Muscle layer of duodenum (tissue), 2 donors: ENCODE measurements around the gene OR56B4.
"Not testable (repeated sequence)": the region's sequence is repeated elsewhere in the genome, so short reads cannot be mapped to it uniquely, and the experiment has no call there.

Source experiments
- H3K27ac ChIP-seq: one replicate; pipeline ENCODE4 v1.7.0; 2013; ENCODE audit warnings: mild to moderate bottlenecking, low read length
- H3K27me3 ChIP-seq: one replicate; pipeline ENCODE4 v1.7.0; 2013; ENCODE audit warnings: low read depth, mild to moderate bottlenecking, control low read depth, low read length
- H3K36me3 ChIP-seq, 2 donors: one replicate each; pipeline ENCODE4 v1.7.0; 2013; ENCODE audit warnings: low read length in 2 of 2, control low read depth in 1 of 2, mild to moderate bottlenecking in 1 of 2; ENCODE audit not compliant: insufficient read depth in 2 of 2, control insufficient read depth in 1 of 2
- H3K4me1 ChIP-seq, 2 donors: one replicate each; pipeline ENCODE4 v1.7.0; 2013; ENCODE audit warnings: low read length in 2 of 2, mild to moderate bottlenecking in 2 of 2, control low read depth in 1 of 2, moderate library complexity in 1 of 2; ENCODE audit not compliant: insufficient read depth in 2 of 2, control insufficient read depth in 1 of 2
- H3K4me3 ChIP-seq, 2 donors: one replicate each; pipeline ENCODE4 v1.7.0; 2013; ENCODE audit warnings: low read length in 2 of 2, low read depth in 1 of 2, mild to moderate bottlenecking in 1 of 2
- H3K9me3 ChIP-seq, 2 donors: one replicate each; pipeline ENCODE4 v1.7.0; 2013; ENCODE audit warnings: low read length in 2 of 2, control low read depth in 1 of 2, mild to moderate bottlenecking in 1 of 2; ENCODE audit not compliant: control insufficient read depth in 1 of 2
- donor health status: healthy.

The OR56B4 gene

DNA sequence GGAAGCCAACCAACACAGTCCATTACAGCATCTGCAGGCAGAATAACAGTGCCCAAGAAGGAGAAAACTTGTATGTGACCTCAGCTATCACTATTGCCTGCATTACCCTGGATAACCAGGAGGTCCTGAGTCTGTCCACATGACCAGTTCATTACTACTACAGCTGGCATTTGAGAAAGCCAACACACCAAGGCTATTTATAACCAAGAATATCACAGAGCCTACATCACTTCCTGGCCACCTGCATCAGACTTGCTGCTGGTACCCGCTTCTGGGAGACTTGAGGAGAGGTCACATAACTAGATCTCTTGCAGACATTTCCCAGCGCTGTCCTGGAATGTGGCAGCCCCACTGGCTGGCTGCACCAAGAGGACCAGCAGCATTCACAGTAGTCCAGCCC lies 11.1 kb upstream of the OR56B4 start:
- H3K36me3 ChIP-seq: no peaks in the 10 kb centered on the region
- H3K4me3 ChIP-seq: no peak overlapping the region
- no peaks in the 10 kb centered on the region for H3K4me1 ChIP-seq
- H3K9me3 ChIP-seq: no peaks in the 10 kb centered on the region
- no peaks in the 10 kb centered on the region for H3K27me3 ChIP-seq
- H3K27ac ChIP-seq: no peak overlapping the region

DNA sequence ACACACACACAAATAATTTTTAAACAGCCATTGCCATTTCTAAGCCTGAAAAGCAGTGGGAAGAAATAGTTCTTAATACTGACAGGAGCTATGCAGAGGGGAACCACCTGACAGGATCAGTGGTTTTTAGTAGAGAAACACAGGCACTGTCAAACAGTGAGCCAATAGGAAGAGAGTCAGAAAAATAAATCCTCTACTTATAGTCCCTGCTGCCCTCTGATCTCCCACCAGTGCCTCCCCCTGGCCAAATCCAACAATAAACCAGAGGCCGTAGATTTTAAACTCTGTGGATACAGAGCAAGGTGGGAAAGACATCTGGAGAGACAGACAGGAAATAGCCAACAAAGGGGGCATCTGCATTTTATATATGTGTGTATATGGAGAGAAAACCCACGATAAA lies 7.9 kb upstream of the OR56B4 start:
- Histone ChIP-seq H3K4me3 (no peak overlapping the region), H3K27me3 (no peaks in the 10 kb centered on the region), H3K27ac (no peak overlapping the region), H3K9me3 (no peaks in the 10 kb centered on the region), H3K4me1 (no peaks in the 10 kb centered on the region), H3K36me3 (no peaks in the 10 kb centered on the region)

DNA sequence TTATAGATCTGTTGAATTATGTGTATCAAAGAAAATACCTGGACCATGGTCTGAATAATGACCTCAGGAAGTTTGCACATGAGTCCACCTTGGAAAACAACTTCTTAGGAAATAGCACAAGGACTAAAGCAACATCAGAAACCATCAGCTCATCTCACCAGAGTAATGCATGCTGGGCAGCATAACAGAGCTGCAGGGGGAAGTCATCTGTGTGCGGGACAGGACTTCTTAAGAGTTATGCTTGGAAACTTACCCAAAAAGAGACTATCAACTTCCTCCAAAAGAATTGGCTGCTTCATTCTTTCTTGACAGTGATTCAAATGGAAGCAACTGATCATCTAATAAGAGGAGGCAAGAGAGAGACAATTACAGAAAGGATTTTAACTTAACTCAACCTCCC lies 2.5 kb downstream of the OR56B4 start:
- no peaks in the 10 kb centered on the region for H3K36me3 ChIP-seq
- no peaks in the 10 kb centered on the region for H3K9me3 ChIP-seq

DNA sequence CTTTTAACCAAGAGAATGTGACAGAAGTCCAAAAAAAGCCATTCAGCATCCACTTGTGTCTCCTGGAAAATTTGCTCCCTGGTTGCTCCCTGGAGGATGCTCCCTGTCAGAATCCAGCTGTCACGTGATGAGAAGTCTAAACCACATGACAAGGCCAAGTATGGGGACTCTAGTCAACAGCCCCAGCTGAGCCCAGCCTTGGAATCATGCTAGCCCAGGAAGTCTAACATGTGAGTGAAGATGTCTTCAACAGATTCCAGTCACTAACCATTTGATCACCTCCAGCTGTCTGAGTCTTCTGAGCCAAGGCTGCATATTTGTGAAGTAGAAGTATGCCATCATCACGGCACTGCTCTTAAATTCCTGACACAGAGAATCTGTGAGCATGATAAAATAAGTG lies 4.2 kb downstream of the OR56B4 start:
- H3K27me3 ChIP-seq: no peaks in the 10 kb centered on the region
- H3K4me1 ChIP-seq: no peaks in the 10 kb centered on the region
- H3K4me3 ChIP-seq: no peak overlapping the region
- H3K36me3 ChIP-seq: no peaks in the 10 kb centered on the region
- H3K9me3 ChIP-seq: no peaks in the 10 kb centered on the region
- no peak overlapping the region for H3K27ac ChIP-seq

More for the DNA sequence above, 2.5 kb downstream of the OR56B4 start:
- no peaks in the 10 kb centered on the region for H3K4me1 ChIP-seq
- no peak overlapping the region for H3K4me3 ChIP-seq
- H3K27ac ChIP-seq: no peak overlapping the region
- H3K27me3 ChIP-seq: no peaks in the 10 kb centered on the region

DNA sequence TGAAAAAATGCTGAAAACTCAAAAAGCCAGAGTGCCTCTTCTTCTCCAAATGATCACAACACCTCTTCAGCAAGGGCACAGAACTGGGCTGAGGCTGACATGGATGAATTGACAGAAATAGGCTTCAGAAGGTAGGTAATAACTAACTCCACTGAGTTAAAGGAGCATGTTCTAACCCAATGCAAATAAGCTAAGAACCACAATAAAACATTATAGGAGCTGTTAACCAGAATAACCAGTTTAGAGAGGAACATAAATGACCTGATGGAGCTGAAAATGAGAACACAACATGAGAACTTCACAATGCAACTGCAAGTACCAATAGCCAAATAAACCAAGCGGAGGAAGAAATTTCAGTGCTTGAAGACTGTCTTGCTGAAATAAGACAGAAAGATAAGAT lies 9.2 kb downstream of the OR56B4 start:
- H3K9me3 ChIP-seq: no peaks in the 10 kb centered on the region
- H3K4me3 ChIP-seq: no peak overlapping the region
- H3K4me1 ChIP-seq: no peaks in the 10 kb centered on the region
- no peak overlapping the region for H3K27ac ChIP-seq
- H3K27me3 ChIP-seq: no peaks in the 10 kb centered on the region
- no peaks in the 10 kb centered on the region for H3K36me3 ChIP-seq

DNA sequence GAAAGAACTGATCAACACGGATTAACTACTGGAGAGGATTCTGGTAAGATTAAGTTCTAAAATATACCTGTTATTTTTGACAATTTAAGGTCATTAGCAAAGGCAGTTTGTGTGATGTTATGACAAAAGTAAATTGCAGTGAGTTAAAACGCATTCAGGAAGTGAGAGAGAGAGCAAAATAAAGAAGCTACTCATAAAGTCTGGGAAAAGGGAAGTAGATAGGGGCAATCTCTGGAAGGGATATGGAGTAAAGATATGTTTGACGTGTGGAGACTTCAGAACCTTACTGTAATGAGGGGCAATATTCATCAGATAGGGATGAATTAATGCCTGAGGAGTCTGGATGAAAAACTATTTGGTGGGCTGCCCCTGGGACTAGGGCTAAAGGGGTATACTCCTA lies 16.8 kb downstream of the OR56B4 start:
- Histone ChIP-seq H3K27ac (no peak overlapping the region), H3K4me3 (no peak overlapping the region)

DNA sequence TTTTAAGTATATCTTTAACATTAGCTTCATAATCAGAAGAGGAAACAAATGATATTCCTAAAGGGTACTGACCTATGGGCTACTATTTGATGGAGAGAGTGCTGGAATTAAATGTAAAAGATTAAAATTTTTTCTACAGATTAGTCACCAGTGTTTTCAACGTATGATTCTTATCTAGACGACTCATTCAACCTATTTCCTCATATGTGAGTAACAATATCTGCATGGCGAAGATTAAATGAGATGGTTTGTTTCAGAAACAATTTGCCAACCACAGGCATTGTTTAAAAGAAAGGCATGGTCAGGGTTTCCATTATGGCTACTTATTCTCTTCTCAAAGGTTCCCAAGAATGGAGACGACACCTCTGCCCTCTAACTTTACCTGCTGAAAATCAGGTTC lies 20.4 kb downstream of the OR56B4 start:
- Histone ChIP-seq H3K36me3 (no peaks in the 10 kb centered on the region), H3K27me3 (no peaks in the 10 kb centered on the region), H3K9me3 (no peaks in the 10 kb centered on the region), H3K27ac (no peak overlapping the region), H3K4me3 (no peak overlapping the region), H3K4me1 (no peaks in the 10 kb centered on the region)

More for the DNA sequence above, 16.8 kb downstream of the OR56B4 start:
- Histone ChIP-seq H3K36me3 (no peaks in the 10 kb centered on the region), H3K4me1 (no peaks in the 10 kb centered on the region), H3K27me3 (no peaks in the 10 kb centered on the region), H3K9me3 (no peaks in the 10 kb centered on the region)

DNA sequence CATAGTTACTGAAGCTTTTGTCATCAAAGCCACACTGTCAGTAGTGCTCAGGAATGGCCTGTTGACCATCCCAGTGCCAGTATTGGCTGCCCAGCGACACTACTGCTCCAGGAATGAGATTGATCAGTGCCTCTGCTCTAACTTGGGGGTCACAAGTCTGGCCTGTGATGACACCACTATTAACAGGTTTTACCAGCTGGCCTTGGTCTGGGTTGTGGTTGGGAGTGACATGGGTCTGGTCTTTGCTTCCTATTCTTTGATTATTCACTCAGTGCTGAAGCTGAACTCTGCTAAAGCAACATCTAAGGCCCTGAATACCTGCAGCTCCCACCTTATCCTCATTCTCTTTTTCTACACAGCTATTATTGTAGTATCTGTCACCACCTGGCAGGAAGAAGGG lies 21.5 kb downstream of the OR56B4 start:
- Histone ChIP-seq H3K27me3 (no peaks in the 10 kb centered on the region), H3K9me3 (no peaks in the 10 kb centered on the region), H3K36me3 (no peaks in the 10 kb centered on the region), H3K27ac (no peak overlapping the region), H3K4me1 (no peaks in the 10 kb centered on the region), H3K4me3 (no peak overlapping the region)

DNA sequence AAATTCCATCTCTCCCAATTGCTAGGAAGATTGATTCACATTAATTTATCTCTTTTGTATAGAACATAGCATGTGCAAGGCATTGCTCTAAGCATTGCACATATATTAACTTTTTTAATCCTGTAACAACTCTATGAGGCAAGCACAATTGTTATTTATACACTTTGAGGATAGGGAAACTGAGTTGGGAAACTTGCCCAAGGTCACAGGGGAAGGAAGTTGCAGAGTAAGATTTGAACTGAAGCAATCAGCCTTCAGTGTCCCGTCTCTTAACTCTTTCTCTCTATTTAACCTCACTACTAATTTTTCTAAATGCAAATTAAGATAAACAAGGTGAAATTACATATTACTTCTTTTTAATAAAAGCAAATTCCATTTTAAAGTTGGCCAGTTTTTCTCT lies 22.2 kb downstream of the OR56B4 start:
- H3K4me1 ChIP-seq: no peaks in the 10 kb centered on the region
- H3K9me3 ChIP-seq: no peaks in the 10 kb centered on the region
- no peak overlapping the region for H3K4me3 ChIP-seq
- H3K36me3 ChIP-seq: no peaks in the 10 kb centered on the region
- H3K27me3 ChIP-seq: no peaks in the 10 kb centered on the region
- no peak overlapping the region for H3K27ac ChIP-seq

DNA sequence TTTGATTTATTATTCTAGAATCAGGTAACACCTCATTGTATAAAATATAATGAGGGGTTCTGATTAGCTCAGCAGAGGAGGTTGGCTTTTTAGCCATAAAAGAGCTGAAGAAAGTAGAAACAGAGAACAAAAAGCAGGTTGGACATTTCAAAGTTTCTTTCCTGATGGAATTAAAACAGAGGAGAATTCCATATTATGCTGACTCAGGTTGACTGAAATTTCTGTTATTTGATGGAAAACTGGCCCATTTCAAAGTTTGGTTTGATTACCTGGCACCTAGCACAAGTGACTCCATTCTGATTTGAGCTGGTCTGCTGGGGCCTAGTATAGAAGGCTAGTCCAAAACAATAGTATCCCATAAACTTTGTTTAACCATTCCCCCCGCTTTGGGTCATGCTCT lies 24.9 kb downstream of the OR56B4 start:
- Histone ChIP-seq H3K27ac (no peak overlapping the region), H3K9me3 (no peaks in the 10 kb centered on the region), H3K27me3 (no peaks in the 10 kb centered on the region), H3K36me3 (no peaks in the 10 kb centered on the region), H3K4me3 (no peak overlapping the region), H3K4me1 (no peaks in the 10 kb centered on the region)

DNA sequence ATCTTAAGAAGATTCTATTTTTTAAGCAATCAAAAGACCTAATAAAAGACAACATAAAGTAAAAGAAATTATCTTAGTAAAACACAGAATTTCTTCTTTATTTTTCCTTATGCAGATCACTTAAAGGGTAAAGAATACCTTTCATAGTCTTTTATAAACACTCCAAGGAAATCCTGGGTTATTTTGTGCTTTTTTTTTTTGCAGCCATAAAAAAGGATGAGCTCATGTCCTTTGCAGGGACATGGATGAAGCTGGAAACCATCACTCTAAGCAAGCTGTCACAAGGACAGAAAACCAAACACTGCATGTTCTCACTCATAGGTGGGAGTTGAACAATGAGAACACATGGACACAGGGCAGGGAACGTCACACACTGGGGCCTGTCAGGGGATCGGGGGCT lies 28.5 kb downstream of the OR56B4 start:
- H3K4me3 ChIP-seq, H3K4me1 ChIP-seq, H3K36me3 ChIP-seq, H3K27ac ChIP-seq, H3K27me3 ChIP-seq, H3K9me3 ChIP-seq: not testable (repeated sequence)

DNA sequence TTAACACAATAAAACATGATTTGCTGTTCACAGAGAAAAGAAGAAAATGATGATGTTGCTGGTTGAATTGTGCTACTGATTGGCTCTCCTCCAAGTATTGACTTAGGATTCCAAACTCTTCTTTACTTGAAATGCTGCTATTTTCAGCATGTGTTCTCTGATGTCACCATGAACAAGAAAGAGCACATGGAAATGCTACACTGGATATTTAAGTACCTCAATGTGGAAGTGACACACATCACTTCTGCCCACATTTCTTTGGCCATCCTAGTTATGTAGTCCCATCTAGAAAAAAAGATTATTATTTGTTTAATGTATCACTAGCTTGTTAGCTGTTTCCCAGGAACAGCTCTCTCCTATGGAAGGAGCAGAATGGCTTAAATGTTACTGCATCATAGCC lies 35.5 kb downstream of the OR56B4 start:
- Histone ChIP-seq H3K36me3 (no peaks in the 10 kb centered on the region), H3K4me3 (no peak overlapping the region), H3K27me3 (no peaks in the 10 kb centered on the region), H3K27ac (no peak overlapping the region), H3K9me3 (peaks cover 0 to 3% of the 10 kb centered on the region in 2 donors), H3K4me1 (no peaks in the 10 kb centered on the region)
